ENCODE data around the gene AJUBA.

The AJUBA gene

GRCh38 chr14:22991852-22992251, 9.5 kb upstream of the AJUBA start:
- peaks cover 5% of the 10 kb centered on the region for H3K4me1 ChIP-seq (ENCODE audit: insufficient read depth, low read length)
- H3K9me3 ChIP-seq (ENCODE audit: low read length): no peaks in the 10 kb centered on the region
- peaks cover 5% of the 10 kb centered on the region for H3K36me3 ChIP-seq (ENCODE audit: insufficient read depth, low read length)

GRCh38 chr14:22987291-22987690, 4.9 kb upstream of the AJUBA start:
- Histone ChIP-seq H3K4me1 (ENCODE audit: insufficient read depth, low read length) (no peaks in the 10 kb centered on the region), H3K9ac (ENCODE audit: low read length) (no peak overlapping the region), H3K9me3 (ENCODE audit: low read length) (no peaks in the 10 kb centered on the region), H3K4me3 (ENCODE audit: low read depth in 1 of 2, low read length in 2 of 2) (no peak overlapping the region), H3K27me3 (ENCODE audit: control insufficient read depth in 1 of 2, insufficient read depth in 2 of 2, low read length in 2 of 2) (no peaks in the 10 kb centered on the region), H3K27ac (ENCODE audit: low read depth, low read length) (no peak overlapping the region), H3K36me3 (ENCODE audit: insufficient read depth, low read length) (peaks cover 5% of the 10 kb centered on the region)

More at GRCh38 chr14:22991852-22992251, 9.5 kb upstream of the AJUBA start:
- no peak overlapping the region for H3K9ac ChIP-seq (ENCODE audit: low read length)
- no peak overlapping the region for H3K27ac ChIP-seq (ENCODE audit: low read depth, low read length)
- no peak overlapping the region for H3K4me3 ChIP-seq (ENCODE audit: low read depth in 1 of 2, low read length in 2 of 2)
- H3K27me3 ChIP-seq (ENCODE audit: control insufficient read depth in 1 of 2, insufficient read depth in 2 of 2, low read length in 2 of 2): no peaks in the 10 kb centered on the region

GRCh38 chr14:22986508-22987054, 4.2 kb upstream of the AJUBA start:
- peaks cover 5% of the 10 kb centered on the region for H3K36me3 ChIP-seq (ENCODE audit: insufficient read depth, low read length)
- H3K4me1 ChIP-seq (ENCODE audit: insufficient read depth, low read length): no peaks in the 10 kb centered on the region
- H3K9me3 ChIP-seq (ENCODE audit: low read length): no peaks in the 10 kb centered on the region
- no peak overlapping the region for H3K27ac ChIP-seq (ENCODE audit: low read depth, low read length)
- peaks cover 0 to 3% of the 10 kb centered on the region in 2 donors for H3K27me3 ChIP-seq (ENCODE audit: control insufficient read depth in 1 of 2, insufficient read depth in 2 of 2, low read length in 2 of 2)
- no peak overlapping the region for H3K4me3 ChIP-seq (ENCODE audit: low read depth in 1 of 2, low read length in 2 of 2)
- H3K9ac ChIP-seq (ENCODE audit: low read length): no peak overlapping the region

- no peaks in the 10 kb centered on the region for H3K4me1 ChIP-seq (ENCODE audit: insufficient read depth, low read length)
- H3K36me3 ChIP-seq (ENCODE audit: insufficient read depth, low read length): peaks cover 5% of the 10 kb centered on the region
- H3K4me3 ChIP-seq (ENCODE audit: low read depth in 1 of 2, low read length in 2 of 2): no peak overlapping the region
- H3K27me3 ChIP-seq (ENCODE audit: control insufficient read depth in 1 of 2, insufficient read depth in 2 of 2, low read length in 2 of 2): peaks cover 0 to 8% of the 10 kb centered on the region in 2 donors
- H3K9ac ChIP-seq (ENCODE audit: low read length): no peak overlapping the region
- no peaks in the 10 kb centered on the region for H3K9me3 ChIP-seq (ENCODE audit: low read length)
- no peak overlapping the region for H3K27ac ChIP-seq (ENCODE audit: low read depth, low read length)
Observed at GRCh38 chr14:22985894-22986507, 3.6 kb upstream of the AJUBA start.

- no peak overlapping the region for H3K9ac ChIP-seq (ENCODE audit: low read length)
- no peaks in the 10 kb centered on the region for H3K9me3 ChIP-seq (ENCODE audit: low read length)
- H3K4me1 ChIP-seq (ENCODE audit: insufficient read depth, low read length): peaks cover 3% of the 10 kb centered on the region
- H3K36me3 ChIP-seq (ENCODE audit: insufficient read depth, low read length): peaks cover 5% of the 10 kb centered on the region
- H3K27me3 ChIP-seq (ENCODE audit: control insufficient read depth in 1 of 2, insufficient read depth in 2 of 2, low read length in 2 of 2): peaks cover 0 to 8% of the 10 kb centered on the region in 2 donors
- no peak overlapping the region for H3K27ac ChIP-seq (ENCODE audit: low read depth, low read length)
- H3K4me3 ChIP-seq (ENCODE audit: low read depth in 1 of 2, low read length in 2 of 2): no peak overlapping the region
Observed at GRCh38 chr14:22984959-22985658, 2.8 kb upstream of the AJUBA start.

GRCh38 chr14:22981876-22982476, 375 bp downstream of the AJUBA start:
- Histone ChIP-seq H3K36me3 (ENCODE audit: insufficient read depth, low read length) (no peaks in the 10 kb centered on the region), H3K9ac (ENCODE audit: low read length) (no peak overlapping the region), H3K4me1 (ENCODE audit: insufficient read depth, low read length) (peaks cover 24% of the 10 kb centered on the region), H3K27me3 (ENCODE audit: control insufficient read depth in 1 of 2, insufficient read depth in 2 of 2, low read length in 2 of 2) (peaks cover 0 to 8% of the 10 kb centered on the region in 2 donors), H3K27ac (ENCODE audit: low read depth, low read length) (peak overlapping the region; percentile 85), H3K4me3 (ENCODE audit: low read depth in 1 of 2, low read length in 2 of 2) (peak overlapping the region; percentile 64 to 72), H3K9me3 (ENCODE audit: low read length) (no peaks in the 10 kb centered on the region)

- H3K9ac ChIP-seq (ENCODE audit: low read length): no peak overlapping the region
- H3K36me3 ChIP-seq (ENCODE audit: insufficient read depth, low read length): no peaks in the 10 kb centered on the region
- H3K27me3 ChIP-seq (ENCODE audit: control insufficient read depth in 1 of 2, insufficient read depth in 2 of 2, low read length in 2 of 2): peaks cover 0 to 8% of the 10 kb centered on the region in 2 donors
- H3K27ac ChIP-seq (ENCODE audit: low read depth, low read length): no peak overlapping the region
- no peaks in the 10 kb centered on the region for H3K9me3 ChIP-seq (ENCODE audit: low read length)
- peak overlapping the region; percentile 64 to 72 for H3K4me3 ChIP-seq (ENCODE audit: low read depth in 1 of 2, low read length in 2 of 2)
- H3K4me1 ChIP-seq (ENCODE audit: insufficient read depth, low read length): peaks cover 28% of the 10 kb centered on the region
Observed at GRCh38 chr14:22981090-22981875, 1.1 kb downstream of the AJUBA start.

GRCh38 chr14:22980672-22981089, 1.7 kb downstream of the AJUBA start:
- no peak overlapping the region for H3K27ac ChIP-seq (ENCODE audit: low read depth, low read length)
- H3K36me3 ChIP-seq (ENCODE audit: insufficient read depth, low read length): no peaks in the 10 kb centered on the region
- H3K27me3 ChIP-seq (ENCODE audit: control insufficient read depth in 1 of 2, insufficient read depth in 2 of 2, low read length in 2 of 2): peaks cover 0 to 8% of the 10 kb centered on the region in 2 donors
- peak overlapping the region; percentile 64 to 72 for H3K4me3 ChIP-seq (ENCODE audit: low read depth in 1 of 2, low read length in 2 of 2)
- H3K9me3 ChIP-seq (ENCODE audit: low read length): no peaks in the 10 kb centered on the region
- H3K9ac ChIP-seq (ENCODE audit: low read length): no peak overlapping the region
- H3K4me1 ChIP-seq (ENCODE audit: insufficient read depth, low read length): peaks cover 28% of the 10 kb centered on the region

GRCh38 chr14:22979748-22980392, 2.5 kb downstream of the AJUBA start:
- H3K9me3 ChIP-seq (ENCODE audit: low read length): no peaks in the 10 kb centered on the region
- H3K4me1 ChIP-seq (ENCODE audit: insufficient read depth, low read length): peaks cover 28% of the 10 kb centered on the region
- peaks cover 0 to 8% of the 10 kb centered on the region in 2 donors for H3K27me3 ChIP-seq (ENCODE audit: control insufficient read depth in 1 of 2, insufficient read depth in 2 of 2, low read length in 2 of 2)
- no peaks in the 10 kb centered on the region for H3K36me3 ChIP-seq (ENCODE audit: insufficient read depth, low read length)
- peak overlapping the region in 1 of 2 donors; percentile 25 for H3K4me3 ChIP-seq (ENCODE audit: low read depth in 1 of 2, low read length in 2 of 2)
- no peak overlapping the region for H3K9ac ChIP-seq (ENCODE audit: low read length)
- no peak overlapping the region for H3K27ac ChIP-seq (ENCODE audit: low read depth, low read length)

- H3K4me3 ChIP-seq (ENCODE audit: low read depth in 1 of 2, low read length in 2 of 2): no peak overlapping the region
- no peak overlapping the region for H3K27ac ChIP-seq (ENCODE audit: low read depth, low read length)
Observed at GRCh38 chr14:22978981-22979671, 3.2 kb downstream of the AJUBA start.

More at GRCh38 chr14:22978981-22979671, 3.2 kb downstream of the AJUBA start:
- H3K27me3 ChIP-seq (ENCODE audit: control insufficient read depth in 1 of 2, insufficient read depth in 2 of 2, low read length in 2 of 2): peaks cover 0 to 8% of the 10 kb centered on the region in 2 donors
- H3K4me1 ChIP-seq (ENCODE audit: insufficient read depth, low read length): peaks cover 28% of the 10 kb centered on the region
- no peaks in the 10 kb centered on the region for H3K36me3 ChIP-seq (ENCODE audit: insufficient read depth, low read length)
- H3K9ac ChIP-seq (ENCODE audit: low read length): no peak overlapping the region
- no peaks in the 10 kb centered on the region for H3K9me3 ChIP-seq (ENCODE audit: low read length)

Measured in muscle layer of colon (tissue), 2 donors.